GM19452 (cell line): ENCODE data around the gene DCK.
"Not testable (repeated sequence)": the region's sequence is repeated elsewhere in the genome, so short reads cannot be mapped to it uniquely, and the experiment has no call there.

ENCODE experiments used
- ATAC-seq: cut with Tn5 transposase; IDR thresholded peaks from one replicate; pipeline ENCODE4 v1.9.1; 2021; ENCODE audit not compliant: unreplicated experiment

Gene DCK

GRCh38 chr4:70999639-71000038 lies 6.2 kb downstream of the DCK start:
- ATAC-seq, result not testable (repeated sequence)

GRCh38 chr4:71001363-71001762 lies 7.9 kb downstream of the DCK start:
- ATAC-seq, result not testable (repeated sequence)

GRCh38 chr4:71004281-71004851 lies 10.9 kb downstream of the DCK start:
- ATAC-seq, result no peak

GRCh38 chr4:71005025-71005424 lies 11.6 kb downstream of the DCK start:
- ATAC-seq, result not testable (repeated sequence)

- ATAC-seq, result peak; percentile 68
These were observed 12.9 kb downstream of the DCK start for GRCh38 chr4:71006203-71006907.

- ATAC-seq, result no peak
These were observed 14.7 kb downstream of the DCK start for GRCh38 chr4:71008196-71008595.

- no peak for ATAC-seq
These were observed 15.6 kb downstream of the DCK start for GRCh38 chr4:71009086-71009485.

GRCh38 chr4:71009890-71010588 lies 16.6 kb downstream of the DCK start:
- ATAC-seq, result no peak

GRCh38 chr4:71011451-71011850 lies 18.0 kb downstream of the DCK start:
- ATAC-seq, result no peak

- ATAC-seq, result not testable (repeated sequence)
These were observed 23.9 kb downstream of the DCK start for GRCh38 chr4:71017391-71017790.

GRCh38 chr4:71020611-71021010 lies 27.2 kb downstream of the DCK start:
- no peak for ATAC-seq

- ATAC-seq, result no peak
These were observed 32.2 kb downstream of the DCK start for GRCh38 chr4:71025654-71026053.

- no peak for ATAC-seq
These were observed 32.6 kb downstream of the DCK start for GRCh38 chr4:71026086-71026485.

GRCh38 chr4:71027611-71028010 lies 34.2 kb downstream of the DCK start:
- no peak for ATAC-seq

- ATAC-seq, result no peak
These were observed 36.1 kb downstream of the DCK start for GRCh38 chr4:71029504-71029903.

GRCh38 chr4:71032106-71032505 lies 38.7 kb downstream of the DCK start:
- not testable (repeated sequence) for ATAC-seq

- no peak for ATAC-seq
These were observed 51.8 kb downstream of the DCK start for GRCh38 chr4:71045256-71045655.

GRCh38 chr4:71049395-71049794 lies 55.9 kb downstream of the DCK start:
- ATAC-seq, result no peak

GRCh38 chr4:71050809-71051208 lies 57.4 kb downstream of the DCK start:
- no peak for ATAC-seq

- no peak for ATAC-seq
These were observed 58.6 kb downstream of the DCK start for GRCh38 chr4:71052034-71052433.

- ATAC-seq, result no peak
These were observed 59.3 kb downstream of the DCK start for GRCh38 chr4:71052716-71053115.

GRCh38 chr4:71053613-71054012 lies 60.2 kb downstream of the DCK start:
- ATAC-seq, result not testable (repeated sequence)
